ENCODE results near the gene NPM3. TPM values are rescaled to one million over a fixed set of nuclear protein-coding genes. Genes with fewer than 3 reads are reported as not detected.
A peak's percentile ranks its signal among the peaks of the same experiment; 100 is the strongest.

Gene NPM3
- total RNA-seq, 1 donor from 2014 or later = 54.7 TPM

DNA sequence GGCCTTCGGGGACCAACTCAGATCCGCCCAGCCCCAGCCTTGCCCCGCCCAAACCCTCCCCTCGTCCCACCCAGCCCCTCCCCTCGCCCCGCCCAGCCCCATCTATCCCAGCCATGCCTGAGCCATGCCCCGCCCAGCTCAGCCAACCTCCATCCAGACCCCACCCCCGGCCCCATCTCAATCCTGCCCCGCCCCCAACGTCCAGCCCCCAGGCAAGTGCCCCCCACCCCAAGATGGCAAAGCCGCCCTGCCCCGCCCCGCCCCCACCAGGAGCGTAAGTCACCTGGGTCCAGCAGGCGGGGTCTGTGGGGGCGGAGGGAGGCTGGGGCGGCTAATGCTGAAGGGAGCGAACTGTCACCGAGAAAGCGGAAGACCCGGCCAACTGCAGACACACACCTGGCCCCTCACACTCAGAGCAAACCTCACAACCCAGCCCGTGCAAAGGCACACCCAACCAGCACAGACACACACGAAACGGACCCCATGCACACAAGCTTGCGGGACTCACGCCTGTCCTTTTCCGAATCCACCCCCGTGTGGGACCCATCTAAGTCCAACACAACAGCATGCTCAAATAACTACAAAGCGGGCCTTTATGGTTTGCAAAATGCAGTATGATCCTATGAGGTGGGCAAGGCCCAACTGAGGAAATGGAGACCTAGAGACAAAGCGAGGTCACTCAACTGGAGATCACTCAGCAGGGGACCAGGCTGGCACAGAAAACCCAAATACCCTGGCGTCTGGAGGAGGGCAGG, 46.5 kb upstream of the NPM3 start:
- peaks cover 17% of the 10 kb centered on the region for H3K36me3 Mint-ChIP-seq (ENCODE audit: low read depth, unreplicated experiment)
- H3K9me3 Mint-ChIP-seq (ENCODE audit: unreplicated experiment) = no peaks in the 10 kb centered on the region
- TF ChIP-seq, protein P1, sequence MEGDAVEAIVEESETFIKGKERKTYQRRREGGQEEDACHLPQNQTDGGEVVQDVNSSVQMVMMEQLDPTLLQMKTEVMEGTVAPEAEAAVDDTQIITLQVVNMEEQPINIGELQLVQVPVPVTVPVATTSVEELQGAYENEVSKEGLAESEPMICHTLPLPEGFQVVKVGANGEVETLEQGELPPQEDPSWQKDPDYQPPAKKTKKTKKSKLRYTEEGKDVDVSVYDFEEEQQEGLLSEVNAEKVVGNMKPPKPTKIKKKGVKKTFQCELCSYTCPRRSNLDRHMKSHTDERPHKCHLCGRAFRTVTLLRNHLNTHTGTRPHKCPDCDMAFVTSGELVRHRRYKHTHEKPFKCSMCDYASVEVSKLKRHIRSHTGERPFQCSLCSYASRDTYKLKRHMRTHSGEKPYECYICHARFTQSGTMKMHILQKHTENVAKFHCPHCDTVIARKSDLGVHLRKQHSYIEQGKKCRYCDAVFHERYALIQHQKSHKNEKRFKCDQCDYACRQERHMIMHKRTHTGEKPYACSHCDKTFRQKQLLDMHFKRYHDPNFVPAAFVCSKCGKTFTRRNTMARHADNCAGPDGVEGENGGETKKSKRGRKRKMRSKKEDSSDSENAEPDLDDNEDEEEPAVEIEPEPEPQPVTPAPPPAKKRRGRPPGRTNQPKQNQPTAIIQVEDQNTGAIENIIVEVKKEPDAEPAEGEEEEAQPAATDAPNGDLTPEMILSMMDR (IDR thresholded peaks at IDR 0.05; ENCODE audit: unreplicated experiment) = no peak
- peak; percentile 61 for DNase-seq (ENCODE audit: low spot score)
- peak overlapping the region; percentile 90 for H3K4me3 Mint-ChIP-seq (ENCODE audit: unreplicated experiment)
- peak overlapping the region; percentile 64 for H3K27ac Mint-ChIP-seq (ENCODE audit: unreplicated experiment)
- H3K27me3 Mint-ChIP-seq (ENCODE audit: unreplicated experiment) = peaks cover 23% of the 10 kb centered on the region
- peaks cover 20% of the 10 kb centered on the region for H3K4me1 Mint-ChIP-seq (ENCODE audit: unreplicated experiment)

DNA sequence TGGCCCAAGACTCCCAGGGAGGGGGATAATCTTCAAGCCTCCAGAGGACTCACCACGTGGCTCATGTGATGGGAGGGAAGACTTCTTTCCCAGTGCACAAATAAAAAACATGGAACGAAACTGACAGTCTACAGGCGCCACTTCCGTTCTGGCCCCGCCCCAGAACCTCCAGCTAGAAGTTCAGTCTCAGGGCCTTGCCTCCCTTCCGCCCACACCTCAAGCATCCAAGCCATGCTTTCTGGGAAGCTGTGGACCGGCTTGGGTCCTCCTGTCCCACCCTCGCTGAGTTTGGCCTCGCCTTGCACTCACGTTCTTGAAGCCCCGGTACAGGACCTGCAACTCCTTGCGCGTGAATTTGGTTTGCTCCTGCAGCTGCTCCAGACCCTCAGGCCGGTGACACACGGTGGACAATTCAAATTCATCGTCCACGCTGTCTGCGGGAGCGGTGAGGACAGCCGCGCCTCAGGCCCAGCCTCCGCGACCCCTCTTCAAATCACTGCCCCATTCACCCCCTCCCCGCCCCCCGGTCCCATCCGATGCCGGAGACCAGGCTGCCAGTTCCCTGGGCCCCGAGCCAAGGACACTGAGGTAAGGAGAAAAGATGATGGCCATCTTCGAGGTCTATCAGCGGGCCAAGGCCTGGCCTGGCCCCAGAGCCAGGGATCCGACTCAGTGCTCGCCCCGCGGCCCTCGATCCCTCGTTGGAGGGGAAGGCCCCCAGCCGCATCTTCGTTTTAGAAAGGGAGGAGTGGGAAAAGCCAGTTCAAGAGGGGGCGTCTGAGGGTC, 45.7 kb upstream of the NPM3 start:
- Mint-ChIP-seq H3K4me1 (ENCODE audit: unreplicated experiment) (peaks cover 20% of the 10 kb centered on the region), H3K4me3 (ENCODE audit: unreplicated experiment) (no peak overlapping the region), H3K36me3 (ENCODE audit: low read depth, unreplicated experiment) (peaks cover 17% of the 10 kb centered on the region), H3K9me3 (ENCODE audit: unreplicated experiment) (no peaks in the 10 kb centered on the region), H3K27me3 (ENCODE audit: unreplicated experiment) (peaks cover 22% of the 10 kb centered on the region), H3K27ac (ENCODE audit: unreplicated experiment) (no peak overlapping the region)
- DNase-seq (ENCODE audit: low spot score) = no peak
- TF ChIP-seq, protein P1 (IDR thresholded peaks at IDR 0.05; ENCODE audit: unreplicated experiment) = no peak

DNA sequence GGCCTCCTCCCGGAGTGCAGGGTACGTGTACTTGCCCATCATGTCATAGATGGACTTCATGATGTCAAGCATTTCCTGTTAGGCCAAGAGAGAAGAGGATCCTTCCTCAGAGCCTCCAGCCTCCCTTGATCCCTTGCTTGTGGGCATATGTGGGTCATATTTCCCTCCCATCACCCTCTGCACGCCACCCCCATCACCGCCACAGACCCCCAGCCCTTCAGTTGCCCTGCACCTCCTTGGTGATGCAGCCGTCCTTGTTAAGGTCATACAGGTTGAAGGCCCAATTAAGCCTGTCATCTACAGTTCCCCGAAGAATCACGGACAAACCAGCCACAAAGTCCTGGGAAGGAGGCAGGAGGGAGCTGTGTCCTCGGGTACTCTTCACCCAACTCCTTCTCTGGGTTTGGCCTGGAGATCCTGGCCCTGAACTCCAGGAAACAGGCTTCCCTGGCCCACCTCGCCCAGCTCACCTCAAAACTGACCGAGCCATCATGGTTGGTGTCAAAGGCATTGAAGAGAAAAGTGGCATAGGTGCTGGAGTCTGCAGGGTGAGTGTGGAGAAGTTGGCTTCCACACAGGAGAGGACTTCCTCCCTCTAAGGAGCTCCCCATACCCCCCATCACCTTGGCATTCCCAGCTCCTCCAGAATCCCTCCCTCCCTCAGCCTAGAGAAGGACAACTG, 44.8 kb upstream of the NPM3 start:
- TF ChIP-seq, protein P1 (IDR thresholded peaks at IDR 0.05; ENCODE audit: unreplicated experiment) = no peak
- Mint-ChIP-seq H3K4me1 (ENCODE audit: unreplicated experiment) (peaks cover 20% of the 10 kb centered on the region), H3K9me3 (ENCODE audit: unreplicated experiment) (no peaks in the 10 kb centered on the region), H3K27me3 (ENCODE audit: unreplicated experiment) (peaks cover 22% of the 10 kb centered on the region), H3K36me3 (ENCODE audit: low read depth, unreplicated experiment) (peaks cover 17% of the 10 kb centered on the region), H3K4me3 (ENCODE audit: unreplicated experiment) (no peak overlapping the region), H3K27ac (ENCODE audit: unreplicated experiment) (no peak overlapping the region)
- DNase-seq (ENCODE audit: low spot score) = no peak

DNA sequence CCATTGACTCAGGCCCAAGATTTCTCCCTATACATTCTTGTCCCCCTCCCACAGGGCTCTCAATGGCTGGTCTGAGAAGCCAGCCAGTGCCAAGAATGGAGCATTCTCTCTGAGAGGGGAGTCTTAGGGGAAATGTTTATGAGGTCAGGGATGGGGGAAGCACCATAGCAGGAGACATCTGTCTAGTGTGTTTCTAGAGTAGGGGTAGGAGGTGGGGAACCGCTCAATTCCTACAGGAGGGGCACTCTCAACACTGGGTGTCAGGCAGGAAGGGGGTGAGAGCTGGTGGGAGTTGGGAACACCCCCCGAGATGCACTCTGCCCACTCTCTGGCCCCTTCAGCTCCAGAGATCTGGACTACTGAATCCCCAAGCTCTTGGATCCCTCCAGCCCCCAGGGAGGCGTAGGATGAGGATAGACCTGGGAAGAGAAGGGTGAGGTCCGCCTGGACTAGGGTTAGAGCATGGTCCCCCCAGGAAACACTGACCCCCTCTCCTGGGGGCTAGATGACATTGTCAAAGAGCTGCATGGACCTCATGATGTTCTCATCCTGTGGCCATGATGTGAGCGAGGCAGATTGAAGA, 43.7 kb upstream of the NPM3 start:
- H3K9me3 Mint-ChIP-seq (ENCODE audit: unreplicated experiment) = no peaks in the 10 kb centered on the region
- H3K27ac Mint-ChIP-seq (ENCODE audit: unreplicated experiment) = no peak overlapping the region
- TF ChIP-seq, protein P1 (IDR thresholded peaks at IDR 0.05; ENCODE audit: unreplicated experiment) = no peak
- peaks cover 22% of the 10 kb centered on the region for H3K36me3 Mint-ChIP-seq (ENCODE audit: low read depth, unreplicated experiment)
- peaks cover 20% of the 10 kb centered on the region for H3K4me1 Mint-ChIP-seq (ENCODE audit: unreplicated experiment)
- H3K27me3 Mint-ChIP-seq (ENCODE audit: unreplicated experiment) = peaks cover 26% of the 10 kb centered on the region
- peak overlapping the region; percentile 84 for H3K4me3 Mint-ChIP-seq (ENCODE audit: unreplicated experiment)
- DNase-seq (ENCODE audit: low spot score) = no peak

All from endothelial cell (in vitro differentiated cells).